ENCODE results near the gene STXBP6. TPM values are rescaled to one million over a fixed set of nuclear protein-coding genes. Genes with fewer than 3 reads are reported as not detected.

Gene STXBP6
- total and polyA plus RNA-seq, 2 of the 13 experiments (the other 11 are each of a cell fraction or from before 2014, with no cell fraction given): 35.3 to 42.8 TPM

GRCh38 chr14:25048170-25049016 lies 1.6 kb downstream of the STXBP6 start (continued):
- no peak for TF ChIP-seq SCMH1 (CRISPR knock-in tag; IDR thresholded peaks at IDR 0.05; ENCODE audit: borderline replicate concordance)
- TF ChIP-seq TRAFD1 (CRISPR knock-in tag; IDR thresholded peaks at IDR 0.05; ENCODE audit: borderline replicate concordance): peak; percentile 36; the same call in 1 of the 2 replicates

GRCh38 chr14:25046301-25046943 lies 3.5 kb downstream of the STXBP6 start:
- no TSS peak for BruUV-seq (replicated peaks)
- CTCF ChIA-PET (ENCODE audit: low intra/inter-chr PET ratio, low total read pairs): no interaction called here
- WGBS (ENCODE audit: low lambda C conversion rate): 66% methylated on average over 2 of the region's 2 CpGs

More at GRCh38 chr14:25046301-25046943, 3.5 kb downstream of the STXBP6 start:
- intact Hi-C loops (cut with micrococcal nuclease; ENCODE audit: unreplicated experiment): no loop called here
- Histone ChIP-seq H4K20me1 (ENCODE audit: insufficient read depth, low read length) (no peaks in the 10 kb centered on the region), H3K79me2 (ENCODE audit: insufficient read depth, low read length) (peaks cover under 1% of the 10 kb centered on the region), H3K4me2 (ENCODE audit: low read depth, low read length) (no peak overlapping the region), H3K36me3 (replicated peaks in 1 of 2; ENCODE audit: control insufficient read depth in 1 of 2, insufficient read depth in 2 of 2, low read length in 2 of 2) (no peaks in the 10 kb centered on the region), H2AFZ (ENCODE audit: low read length) (no peak overlapping the region), H3K9me3 (ENCODE audit: low read length) (no peaks in the 10 kb centered on the region), H3K4me3 (replicated peaks in 1 of 3; ENCODE audit: insufficient read depth in 1 of 3, low read depth in 2 of 3, low read length in 3 of 3) (no peak overlapping the region), H3K9ac (ENCODE audit: insufficient read depth, low read depth, low read length) (no peak overlapping the region), H3K4me1 (ENCODE audit: insufficient read depth, low read length) (peaks cover 57% of the 10 kb centered on the region), H3K27me3 (ENCODE audit: control insufficient read depth in 1 of 2, insufficient read depth in 2 of 2, low read length in 2 of 2) (peaks cover 0 to 17% of the 10 kb centered on the region in 2 experiments; a peak in 3 of 5 replicates), H3K27ac (ENCODE audit: extremely low read length, insufficient read depth, low read length) (no peak overlapping the region)
- no peak for FAIRE-seq
- TF ChIP-seq ZNF720 (CRISPR knock-in tag; IDR thresholded peaks at IDR 0.05) (no peak), SOX6 (IDR thresholded peaks at IDR 0.05) (no peak), SOX6 (CRISPR knock-in tag; IDR thresholded peaks at IDR 0.05) (0 out of 2 replicates have a peak, but pooled peaks have one; percentile 15), MED8 (CRISPR knock-in tag; IDR thresholded peaks at IDR 0.05; ENCODE audit: insufficient replicate concordance) (peak; percentile 22), ZBTB21 (CRISPR knock-in tag; IDR thresholded peaks at IDR 0.05) (peak; percentile 80)
- no peak for DNase-seq (ENCODE audit: low spot score)
- no peak for ATAC-seq
- in situ Hi-C loops (cut with HindIII; ENCODE audit: extremely low pct_ligation_motif_present, low pct_unique_long_range_greater_than_20kb): no loop called here
- POLR2A ChIA-PET: interaction anchor here (1.2 to 2.0 kb wide), 2 partner anchors 11 to 232 kb away, joined by 3 to 7 read pairs; no protein-coding TSS in a partner anchor

Measured in HepG2 (cell line).